Duodenal mucosa (tissue), 2 donors: ENCODE results near the gene NMB.

Source experiments
- H3K27ac ChIP-seq: one replicate; pipeline ENCODE4 v1.7.0; 2013; ENCODE audit warnings: low read depth, low read length
- H3K27me3 ChIP-seq, 2 donors: one replicate each; pipeline ENCODE4 v1.7.0; 2013; ENCODE audit warnings: low read length in 2 of 2, control low read depth in 1 of 2; ENCODE audit not compliant: insufficient read depth in 2 of 2, control insufficient read depth in 1 of 2
- H3K36me3 ChIP-seq, 2 donors: one replicate each; pipeline ENCODE4 v1.7.0; 2013; ENCODE audit warnings: low read length in 2 of 2, control low read depth in 1 of 2; ENCODE audit not compliant: insufficient read depth in 2 of 2, control insufficient read depth in 1 of 2
- H3K4me1 ChIP-seq, 2 donors: one replicate each; pipeline ENCODE4 v1.7.0; 2013; ENCODE audit warnings: low read length in 2 of 2, control low read depth in 1 of 2; ENCODE audit not compliant: insufficient read depth in 2 of 2, control insufficient read depth in 1 of 2
- H3K4me3 ChIP-seq, 2 donors: one replicate each; pipeline ENCODE4 v1.7.0; 2013; ENCODE audit warnings: low read length in 2 of 2, low read depth in 1 of 2
- H3K9ac ChIP-seq, 2 donors: one replicate each; pipeline ENCODE4 v1.7.0; 2013; ENCODE audit warnings: low read length in 2 of 2, low read depth in 1 of 2
- H3K9me3 ChIP-seq, 2 donors: one replicate each; pipeline ENCODE4 v1.7.0; 2013; ENCODE audit warnings: low read length in 2 of 2, control low read depth in 1 of 2; ENCODE audit not compliant: control insufficient read depth in 1 of 2

The NMB gene

DNA sequence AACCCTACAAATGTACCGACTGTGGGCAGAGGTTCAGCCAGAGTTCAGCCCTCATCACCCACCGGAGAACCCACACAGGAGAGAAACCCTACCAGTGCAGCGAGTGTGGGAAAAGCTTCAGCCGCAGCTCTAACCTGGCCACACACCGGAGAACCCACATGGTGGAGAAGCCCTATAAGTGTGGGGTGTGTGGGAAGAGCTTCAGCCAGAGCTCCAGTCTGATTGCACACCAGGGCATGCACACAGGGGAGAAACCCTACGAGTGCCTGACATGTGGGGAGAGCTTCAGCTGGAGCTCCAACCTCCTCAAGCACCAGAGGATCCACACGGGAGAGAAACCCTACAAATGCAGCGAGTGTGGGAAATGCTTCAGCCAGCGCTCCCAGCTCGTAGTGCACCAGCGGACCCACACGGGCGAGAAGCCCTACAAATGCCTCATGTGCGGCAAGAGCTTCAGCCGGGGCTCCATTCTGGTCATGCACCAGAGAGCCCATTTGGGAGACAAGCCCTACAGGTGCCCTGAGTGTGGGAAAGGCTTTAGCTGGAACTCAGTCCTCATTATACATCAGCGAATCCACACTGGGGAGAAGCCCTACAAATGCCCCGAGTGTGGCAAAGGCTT lies 36.5 kb downstream of the NMB start:
- peaks cover 21 to 24% of the 10 kb centered on the region in 2 donors for H3K9me3 ChIP-seq
- H3K27ac ChIP-seq, result no peak overlapping the region
- H3K27me3 ChIP-seq, result no peaks in the 10 kb centered on the region
- H3K9ac ChIP-seq, result no peak overlapping the region
- peaks cover 23 to 29% of the 10 kb centered on the region in 2 donors for H3K36me3 ChIP-seq
- no peak overlapping the region for H3K4me3 ChIP-seq
- H3K4me1 ChIP-seq, result peaks cover 0 to 5% of the 10 kb centered on the region in 2 donors

DNA sequence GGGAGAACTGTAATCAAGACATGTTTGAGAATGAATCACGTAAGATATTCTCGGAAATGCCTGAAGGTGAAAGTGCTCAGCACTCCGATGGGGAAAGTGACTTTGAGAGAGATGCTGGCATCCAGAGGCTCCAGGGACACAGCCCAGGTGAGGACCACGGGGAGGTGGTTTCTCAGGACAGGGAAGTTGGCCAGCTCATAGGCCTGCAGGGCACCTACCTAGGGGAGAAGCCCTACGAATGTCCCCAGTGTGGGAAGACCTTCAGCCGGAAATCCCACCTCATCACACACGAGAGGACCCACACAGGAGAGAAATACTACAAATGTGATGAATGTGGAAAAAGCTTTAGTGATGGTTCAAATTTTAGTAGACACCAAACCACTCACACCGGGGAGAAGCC lies 37.4 kb downstream of the NMB start:
- Histone ChIP-seq H3K27me3 (no peaks in the 10 kb centered on the region), H3K27ac (no peak overlapping the region), H3K9me3 (peaks cover 21 to 24% of the 10 kb centered on the region in 2 donors), H3K4me3 (no peak overlapping the region), H3K4me1 (peaks cover 0 to 5% of the 10 kb centered on the region in 2 donors), H3K9ac (no peak overlapping the region), H3K36me3 (peaks cover 23 to 29% of the 10 kb centered on the region in 2 donors)

DNA sequence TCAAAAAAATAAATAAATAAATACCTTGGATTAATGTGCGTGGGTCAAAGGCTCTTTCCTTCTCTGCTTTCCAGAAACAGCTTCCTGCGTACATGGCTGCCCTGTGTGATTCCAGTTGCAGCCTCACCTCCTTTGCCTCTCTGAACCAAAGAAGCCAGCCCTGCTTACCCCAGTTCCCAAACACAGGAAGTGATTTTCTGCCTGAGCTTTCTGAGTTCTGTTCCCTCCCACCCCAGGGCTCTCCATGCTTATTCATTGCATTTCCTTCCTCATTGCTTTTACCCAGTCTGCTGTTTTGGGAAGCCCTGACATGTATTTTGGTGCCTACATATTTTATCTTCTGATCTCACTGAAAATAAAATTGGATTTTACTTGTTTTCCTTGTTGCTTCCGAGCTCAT lies 41.8 kb downstream of the NMB start:
- Histone ChIP-seq H3K36me3 (peaks cover 9% of the 10 kb centered on the region in 2 donors), H3K4me1 (peaks cover 0 to 5% of the 10 kb centered on the region in 2 donors), H3K27ac (no peak overlapping the region)

DNA sequence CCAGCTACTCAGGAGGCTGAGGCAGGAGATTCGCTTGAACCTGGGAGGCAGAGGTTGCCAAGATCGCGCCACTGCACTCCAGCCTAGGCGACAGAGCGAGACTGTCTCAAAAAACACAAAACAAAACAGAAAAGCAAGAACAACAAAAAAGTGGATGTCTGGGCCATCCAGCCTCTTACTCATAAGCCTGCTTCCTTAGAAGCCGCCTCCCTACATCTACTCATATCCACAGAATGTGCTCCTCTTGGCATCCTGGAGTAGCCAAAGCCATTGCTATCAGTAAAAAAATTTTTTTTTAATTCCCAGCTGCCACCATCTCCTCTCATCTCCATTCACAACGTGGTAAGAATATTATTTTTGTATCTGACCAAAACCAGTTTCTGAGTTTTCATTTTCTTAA lies 46.4 kb downstream of the NMB start:
- H3K4me3 ChIP-seq, result no peak overlapping the region
- H3K27me3 ChIP-seq, result no peaks in the 10 kb centered on the region
- H3K9ac ChIP-seq, result no peak overlapping the region
- H3K9me3 ChIP-seq, result no peaks in the 10 kb centered on the region
- H3K36me3 ChIP-seq, result peaks cover 0 to 8% of the 10 kb centered on the region in 2 donors
- no peak overlapping the region for H3K27ac ChIP-seq
- H3K4me1 ChIP-seq, result peaks cover 0 to 2% of the 10 kb centered on the region in 2 donors

More for the DNA sequence above, 41.8 kb downstream of the NMB start:
- peaks cover 9% of the 10 kb centered on the region in 2 donors for H3K9me3 ChIP-seq
- no peaks in the 10 kb centered on the region for H3K27me3 ChIP-seq
- no peak overlapping the region for H3K4me3 ChIP-seq
- H3K9ac ChIP-seq, result no peak overlapping the region

DNA sequence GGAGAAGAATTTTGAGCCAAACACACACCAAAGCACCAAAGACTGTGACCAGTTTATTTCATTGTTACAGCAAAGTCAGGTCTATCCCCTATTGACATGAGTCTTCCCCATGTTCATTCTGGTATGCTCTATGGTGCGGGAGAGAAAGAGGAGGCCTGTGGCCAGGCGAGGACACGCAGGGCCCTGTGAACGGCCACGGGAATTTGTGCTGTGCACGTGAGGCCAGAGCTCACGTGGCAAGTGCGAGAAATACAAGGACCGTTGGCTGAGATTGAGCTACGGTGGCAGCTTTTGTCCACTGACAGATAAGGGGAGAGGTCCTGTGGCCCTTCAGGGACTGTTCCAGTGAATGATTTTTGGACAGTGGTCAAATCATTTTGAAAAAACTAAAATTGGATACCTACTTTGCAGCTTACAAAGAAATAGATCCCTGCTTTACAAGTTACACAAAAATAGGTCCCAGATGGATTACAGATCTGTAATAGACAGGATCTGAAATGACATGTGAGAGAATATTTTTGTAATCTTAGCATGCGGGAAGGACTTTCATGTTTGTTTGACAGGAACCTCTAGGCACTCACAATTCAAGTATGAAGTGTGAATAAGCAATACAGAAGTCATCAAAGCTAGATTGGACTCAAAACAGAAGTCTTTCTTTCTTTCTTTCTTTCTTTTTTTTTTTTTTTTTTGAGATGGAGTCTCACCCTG lies 48.0 kb downstream of the NMB start:
- no peak overlapping the region for H3K4me3 ChIP-seq
- H3K27me3 ChIP-seq, result no peaks in the 10 kb centered on the region
- no peaks in the 10 kb centered on the region for H3K9me3 ChIP-seq
- H3K27ac ChIP-seq, result no peak overlapping the region
- peaks cover 0 to 9% of the 10 kb centered on the region in 2 donors for H3K4me1 ChIP-seq
- H3K9ac ChIP-seq, result no peak overlapping the region
- H3K36me3 ChIP-seq, result peaks cover 0 to 10% of the 10 kb centered on the region in 2 donors

DNA sequence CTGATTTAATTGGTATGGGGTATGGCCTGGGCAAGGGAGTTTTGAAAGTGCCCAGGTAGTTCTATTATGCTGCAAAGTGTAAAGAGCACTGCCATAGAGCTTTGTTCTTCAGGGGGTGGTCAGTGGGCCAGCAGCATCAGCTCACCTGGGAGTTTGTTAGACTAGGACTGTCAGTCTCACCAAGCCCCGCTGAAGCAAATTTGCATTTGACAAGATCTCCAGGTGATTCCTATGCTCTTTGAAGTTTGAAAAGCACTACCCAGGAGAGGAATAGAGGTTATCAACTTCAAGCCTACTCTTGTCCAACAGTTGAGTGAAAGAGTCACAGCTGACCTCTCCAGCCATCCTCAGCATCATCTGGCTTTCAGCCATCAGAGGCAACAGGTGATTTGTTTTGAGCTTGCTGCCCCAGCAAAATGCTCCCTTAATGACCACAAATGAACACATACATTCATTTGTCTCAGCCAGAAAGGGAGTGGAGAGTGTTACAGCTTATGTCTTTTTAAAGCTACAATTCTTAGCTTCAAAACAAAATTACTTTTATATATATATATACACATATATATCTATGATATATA lies 49.2 kb downstream of the NMB start:
- Histone ChIP-seq H3K36me3 (peaks cover 0 to 14% of the 10 kb centered on the region in 2 donors), H3K9ac (no peak overlapping the region), H3K27ac (no peak overlapping the region), H3K4me1 (peaks cover 0 to 9% of the 10 kb centered on the region in 2 donors), H3K27me3 (no peaks in the 10 kb centered on the region), H3K4me3 (no peak overlapping the region), H3K9me3 (no peaks in the 10 kb centered on the region)

DNA sequence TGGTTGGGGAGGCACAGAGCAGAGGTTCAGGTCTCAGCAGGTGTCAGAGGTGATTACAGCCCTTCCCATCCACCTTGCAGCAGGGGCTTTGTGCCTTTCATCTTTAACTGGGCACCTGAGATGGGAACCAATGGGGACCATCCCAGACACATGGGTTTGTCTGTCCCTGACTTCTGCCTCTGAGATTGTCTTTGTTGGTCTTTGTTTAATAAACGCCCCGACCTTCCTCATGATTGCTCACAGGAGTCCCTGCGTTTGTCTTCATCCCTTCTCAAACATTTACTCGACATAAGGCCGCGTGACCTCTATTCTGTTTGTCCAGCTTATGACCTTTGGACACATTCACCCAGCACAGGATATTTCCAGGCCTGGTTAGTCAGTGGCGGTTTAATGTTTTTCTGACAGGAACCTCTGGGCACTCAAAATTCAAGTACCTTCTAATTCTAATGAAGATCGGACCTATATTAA lies 51.3 kb downstream of the NMB start:
- Histone ChIP-seq H3K36me3 (peaks cover 0 to 14% of the 10 kb centered on the region in 2 donors), H3K4me3 (no peak overlapping the region), H3K9ac (no peak overlapping the region), H3K4me1 (peaks cover 0 to 9% of the 10 kb centered on the region in 2 donors), H3K9me3 (no peaks in the 10 kb centered on the region), H3K27ac (no peak overlapping the region), H3K27me3 (no peaks in the 10 kb centered on the region)

DNA sequence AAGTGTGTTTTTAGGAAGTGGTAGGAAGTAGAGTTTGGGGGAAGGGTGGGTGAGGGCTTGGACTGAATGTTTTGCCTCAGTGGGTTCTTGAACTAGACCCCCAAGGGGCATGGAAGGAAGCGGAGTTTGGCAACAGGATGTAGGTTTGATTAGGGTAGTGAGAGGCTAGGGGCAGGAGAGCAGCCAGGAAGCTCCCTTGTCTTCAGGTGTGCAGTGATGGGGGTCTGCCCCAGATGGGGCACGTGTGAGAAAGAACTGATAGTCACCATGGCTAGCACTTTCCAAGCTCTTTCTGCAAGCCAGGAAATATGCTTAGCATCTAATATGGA lies 52.5 kb downstream of the NMB start:
- H3K9me3 ChIP-seq, result no peaks in the 10 kb centered on the region
- H3K4me3 ChIP-seq, result no peak overlapping the region
- H3K36me3 ChIP-seq, result peaks cover 0 to 14% of the 10 kb centered on the region in 2 donors
- no peaks in the 10 kb centered on the region for H3K27me3 ChIP-seq
- peaks cover 0 to 15% of the 10 kb centered on the region in 2 donors for H3K4me1 ChIP-seq
- no peak overlapping the region for H3K9ac ChIP-seq
- no peak overlapping the region for H3K27ac ChIP-seq
